Measurements from ENCODE around the gene ATL2. TPM values are rescaled to one million over a fixed set of nuclear protein-coding genes. Genes with fewer than 3 reads are reported as not detected.

ATL2 gene
- total and polyA plus RNA-seq, 2 of the 8 experiments (the other 6 are each of a cell fraction or from before 2014, with no cell fraction given) = 38.8 to 84.6 TPM

GRCh38 chr2:38400513-38400912, 23.4 kb upstream of the ATL2 start:
- Histone ChIP-seq H2BK5ac (ENCODE audit: low read depth, low read length) (no peak overlapping the region), H3K23ac (ENCODE audit: insufficient read length) (no peak overlapping the region), H3K14ac (ENCODE audit: insufficient read length) (no peak overlapping the region), H3K4me3 (ENCODE audit: extremely low read depth in 1 of 4, insufficient read depth in 2 of 4, low read depth in 3 of 4, low read length in 4 of 4) (no peak overlapping the region), H3K23me2 (ENCODE audit: low read depth, low read length) (no peaks in the 10 kb centered on the region), H3K79me1 (ENCODE audit: low read depth, low read length) (no peaks in the 10 kb centered on the region), H4K5ac (ENCODE audit: insufficient read length, low read depth, low read length) (no peak overlapping the region), H4K91ac (replicated peaks; ENCODE audit: insufficient read length, low read length) (no peak overlapping the region), H3K4me2 (ENCODE audit: insufficient read depth in 1 of 2, low read depth in 2 of 2, low read length in 2 of 2) (no peak overlapping the region), H3K9me3 (ENCODE audit: insufficient read depth in 2 of 2, low read depth in 1 of 2, low read length in 1 of 2) (peaks cover 9 to 12% of the 10 kb centered on the region in 2 experiments), H2BK120ac (replicated peaks; ENCODE audit: low read depth, low read length) (no peak overlapping the region), H3K27ac (ENCODE audit: low read depth, low read length) (no peak overlapping the region), H4K8ac (ENCODE audit: extremely low read depth, insufficient read depth, low read length) (no peak overlapping the region), H3K27me3 (replicated peaks in 1 of 4; ENCODE audit: control insufficient read depth in 3 of 4, extremely low read depth in 1 of 4, insufficient read depth in 3 of 4, low read length in 3 of 4) (no peaks in the 10 kb centered on the region), H3K4me1 (replicated peaks in 1 of 4; ENCODE audit: control insufficient read depth in 3 of 4, insufficient read depth in 4 of 4, low read length in 3 of 4) (no peaks in the 10 kb centered on the region), H3K18ac (ENCODE audit: extremely low read depth, low read length) (no peak overlapping the region), H2AK5ac (ENCODE audit: low read depth, low read length) (no peak overlapping the region), H2AFZ (ENCODE audit: low read length) (no peak overlapping the region), H2BK20ac (ENCODE audit: low read length) (no peak overlapping the region), H2BK15ac (ENCODE audit: low read length) (no peak overlapping the region), H2BK12ac (ENCODE audit: low read depth, low read length) (no peak overlapping the region), H3K4ac (replicated peaks; ENCODE audit: insufficient read length, low read depth, low read length) (no peak overlapping the region), H3K56ac (replicated peaks; ENCODE audit: insufficient read length, low read depth, low read length) (no peak overlapping the region), H4K20me1 (replicated peaks in 1 of 2; ENCODE audit: control insufficient read depth in 1 of 2, insufficient read depth in 2 of 2, low read length in 2 of 2) (no peaks in the 10 kb centered on the region), H3K9ac (replicated peaks in 1 of 4; ENCODE audit: extremely low read depth in 1 of 4, low read depth in 3 of 4, low read length in 3 of 4) (no peak overlapping the region), H3K79me2 (ENCODE audit: control insufficient read depth in 1 of 2, insufficient read depth in 2 of 2, low read length in 2 of 2) (no peaks in the 10 kb centered on the region), H3K36me3 (ENCODE audit: control insufficient read depth in 2 of 4, insufficient read depth in 4 of 4, low read length in 3 of 4) (no peaks in the 10 kb centered on the region)
- no peak for FAIRE-seq
- TF ChIP-seq BACH1 (IDR thresholded peaks at IDR 0.05; ENCODE audit: low read length) (no peak), TAF7 (optimal IDR thresholded peaks at IDR 0.05; ENCODE audit: borderline replicate concordance, low read depth, low read length) (no peak), KDM5A (IDR thresholded peaks at IDR 0.05; ENCODE audit: low read length) (no peak), EP300 (IDR thresholded peaks at IDR 0.05; ENCODE audit: borderline replicate concordance in 1 of 2, low read depth in 2 of 2, low read length in 2 of 2) (no peak), POLR2A (IDR thresholded peaks at IDR 0.05; ENCODE audit: control extremely low read depth in 1 of 2, low read depth in 2 of 2, low read length in 2 of 2) (no peak), BCL11A (IDR thresholded peaks at IDR 0.05; ENCODE audit: low read depth in 2 of 2, low read length in 2 of 2) (no peak), RFX5 (IDR thresholded peaks at IDR 0.05; ENCODE audit: borderline replicate concordance, low read depth, low read length) (no peak), JUN (IDR thresholded peaks at IDR 0.05; ENCODE audit: low read depth, low read length) (no peak), CBX8 (IDR thresholded peaks at IDR 0.05; ENCODE audit: borderline replicate concordance, low read depth, low read length) (no peak), HDAC6 (IDR thresholded peaks at IDR 0.05; ENCODE audit: low read depth, low read length) (no peak), ZNF274 (IDR thresholded peaks at IDR 0.05; ENCODE audit: borderline replicate concordance, extremely low read depth, low read length) (no peak), TCF12 (IDR thresholded peaks at IDR 0.05; ENCODE audit: low read depth, low read length) (no peak), CBX5 (IDR thresholded peaks at IDR 0.05; ENCODE audit: low read depth, low read length) (no peak)
- ChIA-PET POLR2A (ENCODE audit: partially characterized antibody) (interaction anchor here (0.8 kb wide), 1 partner anchor 22 kb away, joined by 3 read pairs; no protein-coding TSS in a partner anchor), CTCF (ENCODE audit: partially characterized antibody) (interaction anchor here (0.6 to 1.2 kb wide), 2 partner anchors 65 to 1179 kb away, joined by 4 read pairs; no protein-coding TSS in a partner anchor)
- DNase-seq (ENCODE audit: low read depth in 1 of 2, low spot score in 2 of 2) = no peak

Data from H1 (cell line).